WTC11 (cell line): ENCODE measurements around the gene FYN. TPM values are rescaled to one million over a fixed set of nuclear protein-coding genes. Genes with fewer than 3 reads are reported as not detected.

Source experiments
- ATAC-seq: fragments of 200-7000 bp; cut with Tn5 transposase; 2 replicates; pipeline ENCODE4 v1.10.0; 2021; ENCODE audit warnings: mild to moderate bottlenecking, moderate library complexity
- CTCF ChIA-PET: fragments of 300-600 bp; sonication (Branson Sonifier 250); formaldehyde crosslinking; loops from one replicate; lab custom pipeline; 2021; ENCODE audit warnings: antibody characterized with exemption; lab: Charles Lee
- POLR2A ChIA-PET: fragments of 350-600 bp; sonication (Branson Sonifier 250); formaldehyde crosslinking; loops from one replicate; lab custom pipeline; 2021; ENCODE audit warnings: antibody characterized with exemption; lab: Charles Lee
- DNase-seq: peaks from one replicate; pipeline ENCODE4 v3.0.0; 2021; ENCODE audit warnings: low spot score
- H3K27ac Mint-ChIP-seq: 2 replicates; pipeline ENCODE4 v1.8.0; 2021; ENCODE audit warnings: mixed read lengths
- H3K27me3 Mint-ChIP-seq: 2 replicates; pipeline ENCODE4 v1.8.0; 2021; ENCODE audit warnings: low read depth, mild to moderate bottlenecking, moderate library complexity, mixed read lengths
- H3K36me3 Mint-ChIP-seq: 2 replicates; pipeline ENCODE4 v1.8.0; 2021; ENCODE audit warnings: mixed read lengths
- H3K4me1 Mint-ChIP-seq: 2 replicates; pipeline ENCODE4 v1.8.0; 2022; ENCODE audit warnings: mixed read lengths
- H3K4me3 Mint-ChIP-seq: 2 replicates; pipeline ENCODE4 v1.8.0; 2021; ENCODE audit warnings: mild to moderate bottlenecking, moderate library complexity, mixed read lengths
- H3K9me3 Mint-ChIP-seq: 2 replicates; pipeline ENCODE4 v1.8.0; 2021; ENCODE audit warnings: mixed read lengths
- CBFB ChIP-seq: sonication (generic); formaldehyde crosslinking; IDR thresholded peaks from 2 replicates; pipeline ENCODE4 v1.8.1; 2022; ENCODE audit warnings: mild to moderate bottlenecking, low read depth, missing genetic modification reagents
- CREB1 ChIP-seq: sonication (generic); formaldehyde crosslinking; IDR thresholded peaks from 2 replicates; pipeline ENCODE4 v1.8.0; 2023; ENCODE audit warnings: mild to moderate bottlenecking, missing genetic modification reagents
- CTCF ChIP-seq: fragments of 200-600 bp; IDR thresholded peaks from 2 replicates; pipeline ENCODE4 v1.8.0; 2022; ENCODE audit warnings: antibody characterized with exemption
- ERG ChIP-seq: fragments of 250-450 bp; sonication (Bioruptor Pico); IDR thresholded peaks from 2 replicates; pipeline ENCODE4 v1.8.0; 2021; ENCODE audit warnings: mild to moderate bottlenecking
- FOXJ3 ChIP-seq: sonication (generic); formaldehyde crosslinking; IDR thresholded peaks from 2 replicates; pipeline ENCODE4 v1.9.0; 2021; ENCODE audit warnings: missing genetic modification reagents, mild to moderate bottlenecking, borderline replicate concordance
- GABPB1 ChIP-seq: sonication (generic); formaldehyde crosslinking; IDR thresholded peaks from 2 replicates; pipeline ENCODE4 v1.8.1; 2023; ENCODE audit warnings: mild to moderate bottlenecking, missing genetic modification reagents
- JAZF1 ChIP-seq: fragments of 250-450 bp; sonication (Bioruptor Pico); IDR thresholded peaks from 2 replicates; pipeline ENCODE4 v1.9.0; 2021; ENCODE audit warnings: moderate library complexity, mild to moderate bottlenecking, inconsistent platforms
- JUN ChIP-seq: sonication (generic); formaldehyde crosslinking; IDR thresholded peaks from 2 replicates; pipeline ENCODE4 v1.8.0; 2023; ENCODE audit warnings: mild to moderate bottlenecking, missing genetic modification reagents
- KAT7 ChIP-seq: sonication (generic); formaldehyde crosslinking; IDR thresholded peaks from 2 replicates; pipeline ENCODE4 v1.8.1; 2023; ENCODE audit warnings: missing genetic modification reagents, mild to moderate bottlenecking, borderline replicate concordance
- NFATC4 ChIP-seq: fragments of 250-450 bp; sonication (Bioruptor Pico); IDR thresholded peaks from 2 replicates; pipeline ENCODE4 v1.9.0; 2021; ENCODE audit warnings: mild to moderate bottlenecking
- NR1H2 ChIP-seq: sonication (generic); formaldehyde crosslinking; IDR thresholded peaks from 2 replicates; pipeline ENCODE4 v1.9.0; 2021; ENCODE audit warnings: mild to moderate bottlenecking, moderate library complexity, missing genetic modification reagents
- NR2C2 ChIP-seq: sonication (generic); formaldehyde crosslinking; IDR thresholded peaks from 2 replicates; pipeline ENCODE4 v1.8.0; 2022; ENCODE audit warnings: mild to moderate bottlenecking, missing genetic modification reagents
- NR3C1 ChIP-seq: sonication (generic); formaldehyde crosslinking; conservative IDR thresholded peaks from 2 replicates; pipeline ENCODE4 v1.8.1; 2023; ENCODE audit warnings: low read depth, mild to moderate bottlenecking, missing genetic modification reagents
- OVOL2 ChIP-seq: fragments of 250-450 bp; sonication (Bioruptor Pico); IDR thresholded peaks from 2 replicates; pipeline ENCODE4 v1.9.0; 2021; ENCODE audit warnings: mild to moderate bottlenecking, borderline replicate concordance
- PRDM15 ChIP-seq: sonication (generic); formaldehyde crosslinking; IDR thresholded peaks from 2 replicates; pipeline ENCODE4 v1.8.0; 2022; ENCODE audit warnings: missing genetic modification reagents
- SOX15 ChIP-seq: fragments of 250-450 bp; sonication (Bioruptor Pico); IDR thresholded peaks from 2 replicates; pipeline ENCODE4 v1.9.0; 2021; ENCODE audit warnings: mild to moderate bottlenecking
- TP53 ChIP-seq: sonication (generic); formaldehyde crosslinking; IDR thresholded peaks from 2 replicates; pipeline ENCODE4 v1.8.1; 2023; ENCODE audit warnings: mild to moderate bottlenecking, missing genetic modification reagents
- ZNF138 ChIP-seq: sonication (generic); formaldehyde crosslinking; conservative IDR thresholded peaks from 2 replicates; pipeline ENCODE4 v1.8.1; 2022; ENCODE audit warnings: mild to moderate bottlenecking, moderate library complexity, missing genetic modification reagents
- total RNA-seq: library from RNA; stranded (reverse); gene quantifications from 3 replicates; pipeline ENCODE4 v1.2.3, GENCODE V29; 2021
- TF ChIP-seq, protein P1 (sequence below): sonication (generic); formaldehyde crosslinking; IDR thresholded peaks from 2 replicates; pipeline ENCODE4 v1.8.0; 2022; ENCODE audit warnings: mild to moderate bottlenecking, missing genetic modification reagents
- TF ChIP-seq, protein P2 (sequence below): sonication (generic); formaldehyde crosslinking; IDR thresholded peaks from 2 replicates; pipeline ENCODE4 v1.8.1; 2023; ENCODE audit warnings: mild to moderate bottlenecking, missing genetic modification reagents
- TF ChIP-seq, protein P3 (sequence below): sonication (generic); formaldehyde crosslinking; conservative IDR thresholded peaks from 2 replicates; pipeline ENCODE4 v1.8.1; 2023; ENCODE audit warnings: mild to moderate bottlenecking, low read depth, missing genetic modification reagents, moderate library complexity

The FYN gene
- total RNA-seq, 1 experiment from 2014 or later = 63.9 TPM

DNA sequence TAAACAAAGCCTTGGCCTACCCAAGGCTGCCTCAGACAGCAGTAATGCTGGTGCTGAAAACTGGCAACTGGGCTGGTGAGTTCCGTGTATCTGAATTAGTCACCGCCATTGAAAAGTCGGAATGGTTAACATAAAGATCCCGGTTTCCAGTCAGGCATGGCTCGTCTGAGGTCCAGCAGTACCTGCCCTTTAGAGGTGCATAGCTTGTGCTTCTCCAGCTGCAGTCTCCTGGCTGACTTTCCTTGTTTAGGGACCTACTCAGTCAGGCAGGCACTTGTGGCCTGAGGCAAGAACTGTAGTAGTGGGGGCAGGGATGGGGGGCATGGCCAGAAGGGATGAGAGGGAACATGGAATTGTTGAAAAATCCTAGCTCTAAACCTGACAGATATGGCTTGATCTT lies 101.6 kb downstream of the FYN start (continued):
- TF ChIP-seq SOX15 (no peak), OVOL2 (CRISPR knock-in tag) (no peak), ERG (CRISPR knock-in tag) (no peak)

DNA sequence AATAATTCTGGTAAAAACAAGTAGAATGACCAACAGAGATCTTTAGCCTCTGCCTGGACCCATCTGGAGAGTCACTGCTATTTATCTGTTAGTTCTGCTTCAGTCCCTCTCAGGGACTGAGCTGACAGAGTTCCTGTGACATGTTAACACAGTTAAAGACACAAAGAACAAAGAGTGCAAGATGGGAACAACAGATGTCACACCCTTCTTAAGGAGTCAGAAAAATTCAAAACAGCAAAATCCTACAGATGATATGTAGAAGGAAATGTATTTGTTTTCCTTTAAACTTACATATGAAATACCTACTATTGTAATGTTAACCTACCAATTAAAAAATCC lies 102.2 kb downstream of the FYN start:
- CTCF ChIA-PET = interaction anchor here (1.0 to 1.6 kb wide), 2 partner anchors 19 to 23 kb away, joined by 3 to 4 read pairs; no protein-coding TSS in a partner anchor
- no peaks in the 10 kb centered on the region for H3K27me3 Mint-ChIP-seq
- H3K27ac Mint-ChIP-seq = peak overlapping the region; percentile 59; the same call in 1 of the 2 replicates
- POLR2A ChIA-PET = no interaction called here
- no peaks in the 10 kb centered on the region for H3K36me3 Mint-ChIP-seq
- ATAC-seq (no peak), DNase-seq (no peak)
- no peak overlapping the region for H3K4me3 Mint-ChIP-seq
- TF ChIP-seq PRDM15 (no peak), GABPB1 (CRISPR knock-in tag) (no peak), JUN (no peak), NR1H2 (CRISPR knock-in tag) (no peak), NR2C2 (CRISPR knock-in tag) (no peak), NR3C1 (CRISPR knock-in tag) (no peak)
- H3K9me3 Mint-ChIP-seq = no peaks in the 10 kb centered on the region
- H3K4me1 Mint-ChIP-seq = peaks cover 43% of the 10 kb centered on the region

DNA sequence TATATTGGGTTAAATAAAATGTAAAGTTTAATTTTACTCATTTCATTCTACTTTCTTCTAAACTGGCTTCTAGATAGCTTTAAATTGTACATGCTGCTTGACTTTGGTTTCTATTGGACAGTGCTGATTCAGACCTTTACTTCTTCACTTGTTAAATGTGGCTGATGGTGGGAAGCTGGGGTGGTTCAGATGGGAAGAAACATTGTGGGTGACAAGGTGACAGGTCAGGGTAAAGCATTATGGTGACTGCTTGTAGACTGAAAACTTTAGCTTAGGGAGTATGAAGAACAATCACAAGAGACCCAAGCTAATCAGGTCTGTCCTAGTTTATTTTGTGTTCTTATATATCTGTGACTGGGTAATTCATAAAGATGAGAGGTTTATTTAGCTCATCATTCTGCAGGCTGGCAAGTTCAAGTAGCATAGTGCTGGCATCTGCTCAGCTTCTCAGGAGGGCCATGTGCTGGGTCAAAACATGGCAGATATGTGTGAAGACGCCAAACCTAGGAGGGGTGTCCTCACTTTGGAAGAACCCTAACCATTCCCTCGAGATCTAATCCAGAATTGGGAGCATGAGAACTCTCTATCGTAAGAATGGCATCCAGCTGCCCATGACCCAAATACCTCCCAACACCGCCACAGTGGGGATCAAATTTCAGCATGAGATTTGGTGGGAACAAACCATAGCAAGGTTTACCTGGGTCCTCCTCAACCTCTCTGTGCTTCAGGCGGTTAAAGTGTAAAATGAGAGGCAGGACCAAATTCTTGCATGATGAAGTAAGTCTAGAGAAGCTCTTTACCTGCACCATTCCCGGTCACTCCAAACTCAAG lies 102.8 kb downstream of the FYN start:
- peak; percentile 70 for ATAC-seq
- Mint-ChIP-seq H3K27me3 (no peaks in the 10 kb centered on the region), H3K9me3 (no peaks in the 10 kb centered on the region), H3K4me1 (peaks cover 42% of the 10 kb centered on the region), H3K36me3 (no peaks in the 10 kb centered on the region), H3K27ac (peak overlapping the region; percentile 59; the same call in 1 of the 2 replicates), H3K4me3 (no peak overlapping the region)
- ChIA-PET CTCF (interaction anchor here (0.7 to 1.6 kb wide), 3 partner anchors 11 to 23 kb away, joined by 3 to 4 read pairs (median 3); no protein-coding TSS in a partner anchor), POLR2A (no interaction called here)
- no peak for DNase-seq
- TF ChIP-seq FOXJ3 (CRISPR knock-in tag) (no peak), ZNF138 (CRISPR knock-in tag) (no peak), CTCF (no peak), CREB1 (CRISPR knock-in tag) (no peak), OVOL2 (CRISPR knock-in tag) (no peak), TP53 (CRISPR knock-in tag) (no peak), JUN (no peak), KAT7 (CRISPR knock-in tag) (no peak), NFATC4 (no peak), JAZF1 (CRISPR knock-in tag) (no peak), SOX15 (no peak), CBFB (no peak)
- TF ChIP-seq, protein P1, sequence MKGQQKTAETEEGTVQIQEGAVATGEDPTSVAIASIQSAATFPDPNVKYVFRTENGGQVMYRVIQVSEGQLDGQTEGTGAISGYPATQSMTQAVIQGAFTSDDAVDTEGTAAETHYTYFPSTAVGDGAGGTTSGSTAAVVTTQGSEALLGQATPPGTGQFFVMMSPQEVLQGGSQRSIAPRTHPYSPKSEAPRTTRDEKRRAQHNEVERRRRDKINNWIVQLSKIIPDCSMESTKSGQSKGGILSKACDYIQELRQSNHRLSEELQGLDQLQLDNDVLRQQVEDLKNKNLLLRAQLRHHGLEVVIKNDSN = no peak
- TF ChIP-seq, protein P2, sequence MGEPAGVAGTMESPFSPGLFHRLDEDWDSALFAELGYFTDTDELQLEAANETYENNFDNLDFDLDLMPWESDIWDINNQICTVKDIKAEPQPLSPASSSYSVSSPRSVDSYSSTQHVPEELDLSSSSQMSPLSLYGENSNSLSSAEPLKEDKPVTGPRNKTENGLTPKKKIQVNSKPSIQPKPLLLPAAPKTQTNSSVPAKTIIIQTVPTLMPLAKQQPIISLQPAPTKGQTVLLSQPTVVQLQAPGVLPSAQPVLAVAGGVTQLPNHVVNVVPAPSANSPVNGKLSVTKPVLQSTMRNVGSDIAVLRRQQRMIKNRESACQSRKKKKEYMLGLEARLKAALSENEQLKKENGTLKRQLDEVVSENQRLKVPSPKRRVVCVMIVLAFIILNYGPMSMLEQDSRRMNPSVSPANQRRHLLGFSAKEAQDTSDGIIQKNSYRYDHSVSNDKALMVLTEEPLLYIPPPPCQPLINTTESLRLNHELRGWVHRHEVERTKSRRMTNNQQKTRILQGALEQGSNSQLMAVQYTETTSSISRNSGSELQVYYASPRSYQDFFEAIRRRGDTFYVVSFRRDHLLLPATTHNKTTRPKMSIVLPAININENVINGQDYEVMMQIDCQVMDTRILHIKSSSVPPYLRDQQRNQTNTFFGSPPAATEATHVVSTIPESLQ = no peak
- TF ChIP-seq, protein P3, sequence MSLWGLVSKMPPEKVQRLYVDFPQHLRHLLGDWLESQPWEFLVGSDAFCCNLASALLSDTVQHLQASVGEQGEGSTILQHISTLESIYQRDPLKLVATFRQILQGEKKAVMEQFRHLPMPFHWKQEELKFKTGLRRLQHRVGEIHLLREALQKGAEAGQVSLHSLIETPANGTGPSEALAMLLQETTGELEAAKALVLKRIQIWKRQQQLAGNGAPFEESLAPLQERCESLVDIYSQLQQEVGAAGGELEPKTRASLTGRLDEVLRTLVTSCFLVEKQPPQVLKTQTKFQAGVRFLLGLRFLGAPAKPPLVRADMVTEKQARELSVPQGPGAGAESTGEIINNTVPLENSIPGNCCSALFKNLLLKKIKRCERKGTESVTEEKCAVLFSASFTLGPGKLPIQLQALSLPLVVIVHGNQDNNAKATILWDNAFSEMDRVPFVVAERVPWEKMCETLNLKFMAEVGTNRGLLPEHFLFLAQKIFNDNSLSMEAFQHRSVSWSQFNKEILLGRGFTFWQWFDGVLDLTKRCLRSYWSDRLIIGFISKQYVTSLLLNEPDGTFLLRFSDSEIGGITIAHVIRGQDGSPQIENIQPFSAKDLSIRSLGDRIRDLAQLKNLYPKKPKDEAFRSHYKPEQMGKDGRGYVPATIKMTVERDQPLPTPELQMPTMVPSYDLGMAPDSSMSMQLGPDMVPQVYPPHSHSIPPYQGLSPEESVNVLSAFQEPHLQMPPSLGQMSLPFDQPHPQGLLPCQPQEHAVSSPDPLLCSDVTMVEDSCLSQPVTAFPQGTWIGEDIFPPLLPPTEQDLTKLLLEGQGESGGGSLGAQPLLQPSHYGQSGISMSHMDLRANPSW (CRISPR knock-in tag) = no peak
